Mononuclear cell (primary cell): ENCODE data around the gene POP4. TPM values are rescaled to one million over a fixed set of nuclear protein-coding genes. Genes with fewer than 3 reads are reported as not detected.

ENCODE experiments used
- H3K27me3 ChIP-seq: 2 replicates; pipeline ENCODE4 v1.6.0; 2011; ENCODE audit warnings: low read length, control low read depth; ENCODE audit not compliant: insufficient read depth
- H3K4me1 ChIP-seq: 2 replicates; pipeline ENCODE4 v1.5.1; 2011; ENCODE audit warnings: mild to moderate bottlenecking, low read length, control low read depth; ENCODE audit not compliant: insufficient read depth
- H3K4me3 ChIP-seq: 2 replicates; pipeline ENCODE4 v1.5.1; 2011; ENCODE audit warnings: mild to moderate bottlenecking, low read length, moderate library complexity
- H3K9me3 ChIP-seq: 2 replicates; pipeline ENCODE4 v1.5.1; 2011; ENCODE audit warnings: low read depth, mild to moderate bottlenecking, control low read depth, low read length
- total RNA-seq: library from RNA; depleted of rRNA; stranded (reverse); fragments of >200 nt; gene quantifications from one replicate; pipeline ENCODE4 v1.2.3, GENCODE V29; 2012

POP4 gene
- total RNA-seq, 1 donor: 44.4 TPM

- no peaks in the 10 kb centered on the region for H3K27me3 ChIP-seq
- H3K9me3 ChIP-seq: no peaks in the 10 kb centered on the region
- H3K4me1 ChIP-seq: peaks cover 11% of the 10 kb centered on the region
- H3K4me3 ChIP-seq: no peak overlapping the region
Observed at GRCh38 chr19:29628661-29629385, 22.7 kb downstream of the POP4 start.

DNA sequence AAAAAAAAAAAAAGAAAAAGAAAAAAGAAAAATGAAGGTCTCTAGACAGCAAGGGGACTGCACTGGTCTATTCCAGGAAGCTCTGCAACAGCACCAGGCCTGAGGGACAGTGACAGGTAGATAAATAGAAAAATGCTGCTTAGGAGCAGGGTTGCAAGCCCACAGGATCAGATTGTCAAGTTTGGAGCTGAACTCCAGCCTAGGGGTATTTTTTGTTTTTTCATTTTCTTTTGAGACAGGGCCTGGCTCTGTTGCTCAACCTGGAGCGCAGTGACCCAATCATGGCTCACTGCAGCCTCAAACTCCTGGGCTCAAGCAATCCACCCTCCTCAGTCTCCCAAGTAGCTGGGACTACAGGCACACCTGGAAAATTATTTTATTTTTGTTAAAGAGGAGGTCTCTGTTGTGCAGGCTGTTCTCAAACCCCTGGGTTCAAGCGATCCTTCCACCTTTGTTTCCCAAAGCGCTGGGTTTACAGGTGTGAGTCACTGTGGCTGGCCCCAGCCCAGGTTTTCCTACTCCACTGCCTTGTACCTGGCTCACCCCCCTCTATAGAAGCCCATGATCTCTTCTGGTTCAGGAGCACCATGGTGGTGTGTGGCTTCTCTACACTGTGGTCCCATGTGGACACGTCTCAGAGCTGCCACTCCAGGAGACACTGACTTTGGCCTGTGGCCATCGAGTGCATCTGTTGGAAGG is 23.9 kb downstream of the POP4 start:
- H3K9me3 ChIP-seq: no peaks in the 10 kb centered on the region
- H3K27me3 ChIP-seq: no peaks in the 10 kb centered on the region
- no peak overlapping the region for H3K4me3 ChIP-seq
- H3K4me1 ChIP-seq: peaks cover under 1% of the 10 kb centered on the region

DNA sequence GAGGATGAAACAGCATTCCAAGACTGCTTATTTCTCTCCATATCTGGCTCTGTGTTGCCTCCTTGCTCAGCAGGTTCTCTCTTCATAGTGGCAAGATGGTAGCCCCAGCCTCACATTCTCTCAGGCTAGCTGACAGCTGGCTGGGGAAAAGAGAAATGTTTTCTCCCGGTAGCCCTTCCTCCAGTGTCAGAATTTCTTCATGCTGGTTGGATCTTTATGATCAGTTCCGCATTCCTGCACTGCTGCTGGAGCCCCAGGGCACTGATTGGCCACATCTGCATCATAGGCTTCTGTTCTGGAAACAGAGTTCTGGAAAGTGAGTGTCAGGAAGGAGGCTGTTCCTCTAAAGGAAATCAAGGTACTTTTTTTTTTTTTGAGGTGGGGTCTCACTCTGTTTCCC is 24.6 kb downstream of the POP4 start:
- no peaks in the 10 kb centered on the region for H3K27me3 ChIP-seq

DNA sequence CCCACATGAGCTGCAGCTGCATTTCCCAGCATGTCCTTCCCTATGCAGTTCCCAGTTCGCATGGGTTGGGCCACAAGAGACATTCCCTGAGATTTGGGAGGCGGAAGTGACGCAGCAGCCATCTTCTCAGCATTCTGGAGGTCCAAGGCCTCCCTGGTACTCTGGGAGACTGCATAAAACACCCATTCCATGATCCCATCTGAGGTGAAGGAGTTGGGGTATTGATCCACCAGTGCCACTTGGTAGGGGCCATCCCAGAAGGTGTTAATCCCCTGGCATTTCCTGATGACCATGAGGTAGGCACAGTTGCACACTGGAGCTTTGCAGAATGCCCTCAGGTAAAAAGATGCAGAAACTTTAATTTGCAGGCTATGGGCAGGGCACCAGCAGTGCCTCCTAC is 25.4 kb downstream of the POP4 start:
- H3K27me3 ChIP-seq: no peaks in the 10 kb centered on the region
- no peak overlapping the region for H3K4me3 ChIP-seq
- no peaks in the 10 kb centered on the region for H3K9me3 ChIP-seq
- H3K4me1 ChIP-seq: no peaks in the 10 kb centered on the region

More for the DNA sequence above, 24.6 kb downstream of the POP4 start:
- Histone ChIP-seq H3K9me3 (no peaks in the 10 kb centered on the region), H3K4me1 (no peaks in the 10 kb centered on the region), H3K4me3 (no peak overlapping the region)

DNA sequence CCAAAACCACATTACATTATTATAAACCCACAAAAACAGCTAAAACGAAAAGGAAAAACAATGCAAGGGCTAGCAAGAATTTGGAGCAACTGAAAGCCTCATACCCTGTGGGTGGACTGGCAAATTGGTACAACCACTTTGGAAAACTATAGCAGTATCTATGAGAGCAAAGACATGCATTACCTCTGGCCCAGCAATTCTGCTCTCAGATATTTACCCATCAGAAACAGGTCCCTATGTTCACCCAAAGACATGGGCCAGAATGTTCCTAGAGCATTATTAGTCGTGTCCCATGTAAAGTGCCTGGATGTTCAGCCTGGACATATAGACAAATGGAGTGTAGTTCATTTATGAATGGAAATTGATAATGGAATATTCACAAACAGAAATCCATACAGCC is 27.9 kb downstream of the POP4 start:
- Histone ChIP-seq H3K4me3 (no peak overlapping the region), H3K27me3 (no peaks in the 10 kb centered on the region), H3K9me3 (no peaks in the 10 kb centered on the region), H3K4me1 (no peaks in the 10 kb centered on the region)

DNA sequence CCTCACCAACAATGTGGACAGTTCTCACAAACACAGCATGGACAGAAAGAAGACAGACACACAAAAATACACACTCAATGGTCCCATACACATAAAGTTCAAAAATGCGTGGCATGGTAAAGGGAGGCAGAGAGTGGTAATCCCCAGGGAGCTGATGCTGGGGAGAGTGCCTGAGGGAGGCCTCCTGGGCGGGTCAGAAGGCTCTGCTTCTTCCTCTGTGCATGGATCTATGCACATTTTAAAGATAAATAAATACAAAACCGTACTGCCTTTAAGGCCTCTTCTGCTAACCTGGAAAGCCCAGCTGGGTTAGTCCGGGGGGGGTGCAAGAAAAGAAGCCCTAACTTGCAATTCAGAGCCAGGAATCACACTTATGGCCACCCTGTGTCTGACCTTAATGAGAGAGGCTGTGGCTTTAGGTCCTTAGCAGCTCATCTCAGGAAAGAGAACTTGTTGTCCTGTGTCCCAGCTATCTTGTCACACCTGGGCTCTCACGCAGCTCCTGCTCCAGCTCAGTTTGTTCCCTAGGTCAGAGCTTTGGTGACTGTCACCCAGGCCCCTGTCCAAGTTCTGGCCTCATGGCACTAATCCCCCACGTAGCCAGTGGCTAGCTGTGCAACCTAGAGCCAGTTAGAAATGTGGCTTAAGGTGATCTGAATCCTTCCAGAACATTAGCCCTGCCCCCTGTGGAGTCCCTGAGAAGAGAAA is 28.5 kb downstream of the POP4 start:
- Histone ChIP-seq H3K4me1 (no peaks in the 10 kb centered on the region), H3K27me3 (no peaks in the 10 kb centered on the region), H3K4me3 (no peak overlapping the region), H3K9me3 (no peaks in the 10 kb centered on the region)

- H3K9me3 ChIP-seq: no peaks in the 10 kb centered on the region
- no peak overlapping the region for H3K4me3 ChIP-seq
- H3K27me3 ChIP-seq: no peaks in the 10 kb centered on the region
- no peaks in the 10 kb centered on the region for H3K4me1 ChIP-seq
Observed at GRCh38 chr19:29635963-29636362, 29.9 kb downstream of the POP4 start.

GRCh38 chr19:29636553-29637360 is 30.7 kb downstream of the POP4 start:
- H3K4me3 ChIP-seq: no peak overlapping the region
- H3K27me3 ChIP-seq: no peaks in the 10 kb centered on the region
- no peaks in the 10 kb centered on the region for H3K9me3 ChIP-seq
- no peaks in the 10 kb centered on the region for H3K4me1 ChIP-seq

- no peak overlapping the region for H3K4me3 ChIP-seq
- H3K4me1 ChIP-seq: no peaks in the 10 kb centered on the region
Observed at GRCh38 chr19:29639086-29639485, 33.0 kb downstream of the POP4 start.

GRCh38 chr19:29640231-29640630 is 34.1 kb downstream of the POP4 start:
- H3K27me3 ChIP-seq: no peaks in the 10 kb centered on the region
- no peaks in the 10 kb centered on the region for H3K9me3 ChIP-seq
- H3K4me1 ChIP-seq: no peaks in the 10 kb centered on the region
- H3K4me3 ChIP-seq: no peak overlapping the region

More at GRCh38 chr19:29639086-29639485, 33.0 kb downstream of the POP4 start:
- H3K9me3 ChIP-seq: no peaks in the 10 kb centered on the region
- no peaks in the 10 kb centered on the region for H3K27me3 ChIP-seq

GRCh38 chr19:29641597-29641996 is 35.5 kb downstream of the POP4 start:
- H3K4me3 ChIP-seq: no peak overlapping the region

DNA sequence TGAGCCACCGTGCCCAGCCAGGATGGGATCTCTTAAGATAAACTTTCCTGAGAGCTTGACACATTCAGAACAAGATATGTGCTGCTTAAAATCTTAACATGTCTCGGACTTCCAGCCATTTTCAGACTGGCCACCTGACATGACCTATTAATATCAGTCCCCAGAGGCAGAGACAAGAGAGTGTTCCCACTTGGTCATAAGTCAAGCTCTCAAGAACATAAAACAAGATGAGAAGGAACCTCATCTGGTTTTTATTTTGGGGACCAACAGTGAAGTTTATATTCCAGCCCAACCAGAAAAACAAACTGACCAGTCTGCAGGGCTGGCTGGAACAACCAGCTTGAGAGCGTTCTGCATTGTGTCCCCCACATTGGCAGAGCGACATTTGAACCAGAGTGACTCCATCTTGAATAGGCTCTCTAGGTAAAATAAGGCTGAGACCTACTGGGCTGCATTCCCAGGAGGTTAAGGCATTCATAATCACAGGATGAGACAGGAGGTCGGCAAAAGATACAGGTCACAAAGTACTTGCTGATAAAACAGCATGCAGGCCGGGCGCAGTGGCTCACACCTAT is 37.4 kb downstream of the POP4 start:
- Histone ChIP-seq H3K4me1 (peaks cover 11% of the 10 kb centered on the region), H3K4me3 (no peak overlapping the region), H3K9me3 (no peaks in the 10 kb centered on the region), H3K27me3 (no peaks in the 10 kb centered on the region)

More at GRCh38 chr19:29641597-29641996, 35.5 kb downstream of the POP4 start:
- Histone ChIP-seq H3K4me1 (peaks cover 11% of the 10 kb centered on the region), H3K9me3 (no peaks in the 10 kb centered on the region), H3K27me3 (no peaks in the 10 kb centered on the region)

GRCh38 chr19:29644210-29644609 is 38.1 kb downstream of the POP4 start:
- Histone ChIP-seq H3K27me3 (no peaks in the 10 kb centered on the region), H3K4me1 (peaks cover 11% of the 10 kb centered on the region), H3K9me3 (no peaks in the 10 kb centered on the region), H3K4me3 (no peak overlapping the region)

DNA sequence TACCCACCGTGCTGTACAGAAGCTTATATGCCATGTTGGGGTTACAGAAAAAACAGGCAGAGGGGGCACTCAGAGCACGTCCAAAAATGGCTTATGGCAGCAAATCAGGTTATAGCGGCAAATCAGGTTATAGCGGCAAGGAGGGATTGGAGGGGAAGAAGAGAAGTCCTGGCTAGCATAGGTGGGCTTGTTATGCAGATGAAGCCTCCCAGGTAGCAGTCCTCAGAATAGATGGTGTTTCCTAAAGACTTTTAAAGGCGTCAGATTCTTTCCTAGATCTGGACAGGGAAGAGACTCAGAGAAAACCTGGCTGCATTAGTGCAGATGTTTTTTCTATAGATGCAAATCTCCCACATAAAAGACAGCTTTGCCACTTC is 39.4 kb downstream of the POP4 start:
- H3K27me3 ChIP-seq: no peaks in the 10 kb centered on the region
- H3K4me1 ChIP-seq: peaks cover 11% of the 10 kb centered on the region
- no peak overlapping the region for H3K4me3 ChIP-seq
- H3K9me3 ChIP-seq: no peaks in the 10 kb centered on the region
